ENCODE measurements around the gene ZNF662.

DNA sequence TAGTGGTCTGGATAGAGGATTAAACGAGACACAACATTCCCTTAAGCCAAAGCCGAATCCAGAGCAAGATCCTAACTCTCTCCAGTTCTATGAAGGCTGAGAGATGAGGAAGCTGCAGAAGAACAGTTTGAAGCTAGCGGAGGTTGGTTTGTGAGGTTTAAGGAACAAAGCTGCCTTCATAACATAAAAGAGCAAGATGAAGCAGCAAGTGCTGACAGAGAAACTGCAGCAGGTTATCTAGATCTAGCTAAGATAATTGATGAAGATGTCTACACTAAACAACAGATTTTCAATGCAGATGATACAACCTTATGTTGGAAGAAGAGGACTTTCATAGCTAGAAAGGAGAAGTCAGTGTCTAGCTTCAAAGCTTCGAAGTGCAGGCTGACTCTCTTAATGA lies 58.3 kb downstream of the ZNF662 start:
- TF ChIP-seq POLR2A (conservative IDR thresholded peaks at IDR 0.05) (no peak), KDM1A (IDR thresholded peaks at IDR 0.05) (no peak), BHLHE40 (IDR thresholded peaks at IDR 0.05; ENCODE audit: low read length) (no peak), EP300 (IDR thresholded peaks at IDR 0.05; ENCODE audit: low read length) (no peak), ZNF512 (tag; IDR thresholded peaks at IDR 0.05) (no peak), HCFC1 (IDR thresholded peaks at IDR 0.05; ENCODE audit: low read depth, low read length) (no peak)

Measured in K562 (cell line).